ENCODE measurements around the gene LRPPRC.
"Not testable (repeated sequence)": the region's sequence is repeated elsewhere in the genome, so short reads cannot be mapped to it uniquely, and the experiment has no call there.

LRPPRC gene

DNA sequence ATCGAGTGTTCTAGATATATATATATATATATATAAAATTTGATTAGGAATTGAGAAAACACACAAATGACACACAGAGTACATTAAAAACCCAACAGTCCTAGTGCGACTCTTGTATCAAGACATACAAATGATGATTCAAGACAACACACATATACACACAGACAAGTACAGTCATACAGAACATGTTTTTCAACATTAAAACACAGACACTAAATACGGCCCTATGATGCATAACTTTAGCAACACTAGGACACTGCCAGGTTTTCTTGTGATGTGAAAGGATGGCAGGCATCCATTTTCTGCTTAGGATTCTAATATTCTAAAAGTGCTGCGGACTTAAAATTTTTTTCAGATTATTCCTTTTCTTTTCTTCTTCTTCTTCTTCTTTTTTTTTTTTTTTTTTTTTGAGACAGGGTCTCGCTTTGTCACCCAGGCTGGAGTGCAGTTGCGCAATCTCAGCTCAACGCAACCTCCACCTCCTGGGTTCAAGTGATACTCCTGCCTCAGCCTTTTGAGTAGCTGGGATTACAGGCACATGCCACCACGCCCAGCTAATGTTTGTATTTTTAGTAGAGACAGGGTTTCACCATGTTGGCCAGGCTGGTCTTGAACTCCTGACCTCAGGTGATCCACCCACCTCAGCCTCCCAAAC lies 84.5 kb downstream of the LRPPRC start:
- not testable (repeated sequence) for DNase-seq (ENCODE audit: extremely low read depth in 1 of 2, low read depth in 1 of 2)

DNA sequence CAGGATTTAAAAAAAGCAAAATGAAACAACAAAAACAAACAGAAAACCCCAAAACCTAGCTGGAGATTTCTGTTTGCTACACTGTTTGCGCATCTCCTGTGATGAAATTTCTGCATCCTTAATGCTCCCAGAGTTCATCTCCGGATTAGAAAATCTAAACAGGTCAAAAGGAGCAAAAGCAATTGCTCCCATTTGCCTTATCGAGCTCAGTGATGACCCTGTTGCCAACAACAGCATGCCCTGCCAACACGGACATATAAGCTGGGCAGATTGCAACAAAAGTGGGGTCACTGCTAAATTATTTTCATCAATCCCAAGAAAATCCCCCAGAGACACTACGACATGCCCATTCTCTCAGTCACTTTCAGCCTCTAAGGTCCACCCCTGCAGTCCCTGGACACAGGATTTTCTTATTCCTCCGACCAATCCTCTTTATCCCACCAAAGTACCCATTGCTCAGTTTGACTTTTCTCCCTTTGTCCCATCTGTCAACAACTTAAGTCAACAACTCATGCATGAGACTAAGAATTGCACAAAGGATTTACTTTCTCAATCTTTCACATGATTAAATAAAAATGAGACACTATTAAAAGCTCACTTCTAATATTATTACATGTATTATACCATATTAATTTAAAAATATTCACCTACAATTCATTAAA lies 89.2 kb downstream of the LRPPRC start:
- no peak for DNase-seq (ENCODE audit: extremely low read depth in 1 of 2, low read depth in 1 of 2)

DNA sequence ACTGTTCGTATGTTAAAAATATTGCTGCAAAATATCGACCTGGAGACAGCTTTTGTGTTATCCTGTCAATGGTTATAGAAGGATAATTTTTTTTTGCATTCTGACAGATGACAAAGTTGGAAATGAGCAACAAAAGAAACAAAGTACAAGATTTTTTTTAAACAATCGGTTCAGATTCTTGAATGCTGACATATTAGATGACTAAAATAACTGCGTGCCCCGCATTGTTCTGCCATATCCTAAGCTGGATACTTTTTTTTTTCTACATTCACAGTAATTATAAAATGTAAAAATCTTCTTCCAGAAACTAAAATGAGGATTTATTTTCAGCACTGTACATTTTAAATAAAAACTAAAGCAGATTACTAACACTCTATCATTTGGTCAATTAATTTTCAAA lies 89.9 kb downstream of the LRPPRC start:
- DNase-seq (ENCODE audit: extremely low read depth in 1 of 2, low read depth in 1 of 2): no peak

DNA sequence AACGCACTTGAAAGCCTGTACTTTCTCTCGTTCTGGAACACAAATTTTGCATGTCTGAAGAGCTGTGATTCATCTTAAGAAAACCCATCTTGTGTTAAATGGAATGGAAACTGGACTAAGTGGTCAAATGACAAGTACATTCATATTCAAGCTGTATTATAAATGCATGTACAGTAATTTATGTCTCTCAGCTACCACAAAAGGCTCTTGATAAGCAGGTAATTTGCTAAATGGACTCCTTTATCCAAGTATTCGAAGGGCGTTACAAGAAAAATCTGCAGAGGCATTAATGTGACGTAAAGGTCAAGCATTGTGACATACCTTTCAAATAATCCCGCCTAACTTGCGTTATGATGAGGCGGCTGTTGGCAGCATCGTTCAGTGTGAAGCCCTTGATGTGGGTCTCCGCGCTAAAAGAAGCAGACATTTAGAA lies 90.4 kb downstream of the LRPPRC start:
- DNase-seq (ENCODE audit: extremely low read depth in 1 of 2, low read depth in 1 of 2): no peak

DNA sequence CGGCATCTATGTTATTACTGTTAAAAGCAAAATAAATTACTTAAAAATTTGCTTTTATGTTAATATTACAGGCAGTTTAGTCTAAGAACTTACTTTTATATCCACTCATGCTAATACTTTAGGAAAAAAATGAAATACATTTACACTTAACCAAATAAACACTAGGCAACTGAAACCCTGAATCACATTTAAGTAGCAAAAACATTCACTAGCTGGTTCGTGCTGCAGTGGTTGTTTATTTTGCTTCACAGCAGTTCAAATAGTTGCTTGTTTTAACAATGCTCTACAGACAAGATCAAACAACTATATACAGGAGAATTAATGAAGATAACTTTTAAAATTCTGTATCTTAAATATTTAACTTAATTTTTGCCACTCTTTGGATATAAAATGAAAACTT lies 96.2 kb downstream of the LRPPRC start:
- DNase-seq (ENCODE audit: extremely low read depth in 1 of 2, low read depth in 1 of 2): no peak

DNA sequence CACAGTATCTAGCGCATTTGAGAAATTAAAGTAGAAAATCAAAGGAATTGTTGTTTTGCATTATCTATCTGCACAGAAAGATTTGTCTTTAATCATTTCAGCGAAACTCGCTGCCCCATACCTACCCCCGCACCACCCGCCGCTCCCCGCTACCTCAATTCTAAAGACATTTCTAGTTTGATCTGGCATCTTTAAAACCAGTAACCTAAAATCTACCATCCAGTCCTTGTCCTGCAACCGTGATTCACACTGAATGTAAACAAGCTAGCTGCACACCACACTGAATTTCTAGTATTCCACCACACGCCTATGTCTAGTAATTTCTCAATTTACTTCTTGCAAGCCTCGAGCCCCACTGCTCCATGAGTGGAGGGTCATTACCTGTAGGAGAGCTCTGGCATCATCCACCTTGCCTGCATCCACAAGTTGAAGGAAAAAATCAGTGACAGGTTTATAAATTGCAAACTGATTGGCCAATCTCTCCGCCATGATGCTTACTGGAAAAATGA lies 96.9 kb downstream of the LRPPRC start:
- DNase-seq (ENCODE audit: extremely low read depth in 1 of 2, low read depth in 1 of 2): no peak

DNA sequence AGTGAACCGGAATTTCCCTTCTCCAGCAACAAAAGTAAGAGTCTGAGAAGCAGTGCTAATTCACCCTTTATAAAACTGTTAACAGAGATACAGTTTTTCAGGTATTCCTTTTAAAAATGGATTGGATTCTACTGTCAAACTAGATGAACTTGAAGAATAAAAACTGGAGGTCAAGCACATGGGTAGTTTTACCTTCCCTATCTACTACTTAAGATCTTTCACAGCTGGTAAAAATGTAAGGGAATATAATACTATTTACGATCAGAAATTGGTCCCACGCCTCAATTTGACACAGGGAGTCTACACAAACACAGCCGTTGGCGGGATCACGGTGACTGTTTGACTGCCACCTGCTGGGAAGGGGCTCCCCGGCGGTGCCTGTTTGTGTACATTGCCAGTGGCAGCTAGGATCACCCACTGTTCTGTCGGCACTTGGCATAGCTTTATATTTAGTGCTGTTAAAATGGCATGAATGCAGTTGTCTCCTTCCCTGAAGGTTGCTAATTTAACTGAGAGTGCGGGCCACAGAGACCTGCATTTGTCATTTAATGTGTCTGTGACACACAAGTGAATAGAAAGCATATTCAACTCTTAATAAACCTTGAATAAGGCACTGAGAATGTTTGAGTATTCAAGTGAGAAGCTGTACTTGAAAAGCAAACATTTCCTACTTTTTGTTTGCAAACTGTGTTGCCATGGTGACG lies 97.5 kb downstream of the LRPPRC start:
- DNase-seq (ENCODE audit: extremely low read depth in 1 of 2, low read depth in 1 of 2): no peak

DNA sequence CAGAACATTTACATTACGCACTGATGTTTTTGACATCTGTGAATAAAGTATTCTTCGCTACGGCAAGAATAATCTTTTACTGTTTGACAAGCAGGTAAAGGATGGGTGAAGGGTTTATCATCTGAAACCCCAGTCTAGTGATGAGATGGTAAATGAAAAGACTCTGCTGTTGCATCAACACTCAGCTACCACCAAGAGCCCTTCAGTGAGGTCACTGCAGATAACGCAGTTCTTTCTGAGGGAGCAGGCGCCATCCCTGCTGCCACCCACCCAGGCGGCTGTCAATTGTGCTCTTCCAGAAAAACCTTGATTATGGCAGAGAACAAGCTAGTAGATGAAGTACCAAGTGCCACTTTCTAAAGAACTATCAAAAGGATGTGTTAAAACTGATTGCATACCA lies 98.3 kb downstream of the LRPPRC start:
- no peak for DNase-seq (ENCODE audit: extremely low read depth in 1 of 2, low read depth in 1 of 2)

DNA sequence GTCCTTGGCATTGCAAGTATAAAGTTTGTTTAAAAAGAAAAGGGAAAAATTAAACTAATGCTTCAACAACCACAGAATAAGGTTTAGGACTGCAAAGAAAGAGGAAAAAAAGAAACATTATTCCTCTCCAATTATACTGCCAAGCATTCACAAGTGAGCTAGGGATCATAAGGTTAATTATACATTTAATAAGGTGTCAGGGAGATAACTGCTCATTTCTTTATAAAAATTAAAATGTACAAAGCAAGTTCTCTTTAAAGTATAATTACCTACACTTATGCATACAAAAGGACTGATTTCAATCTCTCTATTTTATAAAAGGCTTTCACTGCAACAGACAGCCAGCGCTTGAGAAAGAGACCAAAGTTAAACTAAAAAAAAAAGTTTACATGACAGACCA lies 98.9 kb downstream of the LRPPRC start:
- no peak for DNase-seq (ENCODE audit: extremely low read depth in 1 of 2, low read depth in 1 of 2)

DNA sequence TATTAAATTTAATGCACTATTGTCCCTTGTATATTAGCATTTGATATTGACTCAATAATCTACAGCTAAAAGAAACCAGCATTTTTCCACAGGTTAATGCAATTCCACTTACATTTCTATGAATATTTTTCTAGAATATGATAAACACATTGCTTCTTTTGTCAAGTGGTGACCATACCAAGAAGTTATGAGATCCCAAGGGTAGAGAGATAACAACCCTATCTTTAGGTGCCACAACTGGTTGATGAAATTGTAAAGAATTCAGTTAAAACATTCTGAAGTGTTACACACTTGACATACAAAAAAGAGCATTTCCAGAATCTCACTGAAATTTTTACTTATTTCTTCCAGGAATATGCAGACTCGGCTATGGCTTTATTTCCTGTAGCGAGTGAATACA lies 101.0 kb downstream of the LRPPRC start:
- no peak for DNase-seq (ENCODE audit: extremely low read depth in 1 of 2, low read depth in 1 of 2)

DNA sequence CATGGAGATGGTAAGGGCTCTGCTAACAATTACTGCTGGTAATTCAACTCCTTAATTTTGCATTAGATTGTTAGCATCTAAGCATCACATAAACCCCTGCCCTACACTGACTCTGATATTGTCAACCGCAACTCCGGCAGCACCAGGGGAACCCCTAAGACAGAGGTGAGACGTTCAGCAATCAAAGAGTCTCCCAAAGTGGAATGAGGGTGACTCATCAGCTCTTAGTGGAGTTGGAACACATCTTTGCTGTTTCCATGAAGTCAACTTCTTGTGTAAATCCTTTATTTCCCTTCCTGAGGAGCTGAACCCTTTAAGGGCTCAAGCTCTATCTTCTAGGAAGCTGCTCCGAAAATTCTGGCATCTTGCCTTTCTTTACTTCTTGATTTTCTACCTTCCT lies 104.9 kb downstream of the LRPPRC start:
- no peak for DNase-seq (ENCODE audit: extremely low read depth in 1 of 2, low read depth in 1 of 2)

DNA sequence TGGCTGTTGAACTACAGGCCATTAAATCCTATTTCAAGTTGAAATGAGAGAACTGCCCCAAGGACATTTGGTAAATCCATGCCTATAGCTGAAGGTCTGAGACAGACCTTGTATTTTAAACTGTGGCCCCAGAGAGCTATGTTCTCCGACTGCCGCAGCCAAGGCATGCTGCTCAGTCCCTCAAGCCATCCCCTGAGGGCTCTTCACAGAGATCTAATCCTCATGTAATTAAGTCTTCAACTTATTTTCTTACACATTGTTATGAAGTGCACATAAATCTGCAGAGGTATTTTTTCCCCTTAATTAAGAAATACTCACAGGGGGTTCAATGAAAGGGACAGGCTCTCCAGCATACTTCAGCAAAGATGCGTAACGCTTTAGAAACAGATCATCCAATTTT lies 106.4 kb downstream of the LRPPRC start:
- no peak for DNase-seq (ENCODE audit: extremely low read depth in 1 of 2, low read depth in 1 of 2)

DNA sequence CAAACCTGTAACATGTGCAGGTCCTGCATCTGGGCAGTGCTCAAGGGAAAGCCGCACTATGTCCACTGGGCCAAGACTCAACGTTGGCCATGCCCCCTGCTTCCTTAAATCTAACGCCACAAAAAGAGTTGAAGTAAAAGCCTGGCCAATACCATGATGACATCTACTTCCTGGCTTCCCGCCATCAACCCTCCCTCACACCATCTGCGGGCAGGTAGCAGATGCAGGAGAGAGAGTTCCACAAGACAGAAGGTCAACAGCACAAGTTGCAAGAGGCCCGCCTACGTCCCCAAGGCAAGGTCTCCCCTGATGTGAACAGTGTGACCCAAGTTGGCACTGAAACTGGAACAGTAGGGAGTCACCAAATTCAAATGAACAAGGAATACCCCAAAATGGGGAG lies 108.6 kb downstream of the LRPPRC start:
- DNase-seq (ENCODE audit: extremely low read depth in 1 of 2, low read depth in 1 of 2): no peak

DNA sequence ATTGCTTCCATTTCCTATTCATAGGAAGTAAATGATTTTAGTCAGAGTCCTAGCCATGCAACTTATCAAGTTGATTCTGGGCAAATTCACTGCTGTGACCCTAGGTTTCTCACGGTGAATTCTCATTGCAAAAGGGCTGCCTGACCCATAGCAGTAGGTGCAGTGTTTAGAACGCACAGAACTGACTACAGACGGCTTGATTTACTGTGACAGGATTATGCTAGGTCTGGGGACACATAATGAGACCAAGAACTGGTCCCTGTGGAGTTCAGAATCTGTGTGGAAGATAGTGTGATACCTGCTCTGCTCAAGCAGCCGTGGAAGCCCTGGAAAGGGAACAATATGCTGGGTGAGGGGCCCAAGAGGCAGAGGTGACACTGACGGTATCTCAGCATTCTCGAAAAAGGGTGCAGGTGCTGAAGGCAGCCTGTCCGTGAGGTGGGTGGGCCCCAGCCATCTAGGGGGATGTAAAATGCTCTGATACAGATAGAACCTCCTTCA lies 110.6 kb downstream of the LRPPRC start:
- no peak for DNase-seq (ENCODE audit: extremely low read depth in 1 of 2, low read depth in 1 of 2)

DNA sequence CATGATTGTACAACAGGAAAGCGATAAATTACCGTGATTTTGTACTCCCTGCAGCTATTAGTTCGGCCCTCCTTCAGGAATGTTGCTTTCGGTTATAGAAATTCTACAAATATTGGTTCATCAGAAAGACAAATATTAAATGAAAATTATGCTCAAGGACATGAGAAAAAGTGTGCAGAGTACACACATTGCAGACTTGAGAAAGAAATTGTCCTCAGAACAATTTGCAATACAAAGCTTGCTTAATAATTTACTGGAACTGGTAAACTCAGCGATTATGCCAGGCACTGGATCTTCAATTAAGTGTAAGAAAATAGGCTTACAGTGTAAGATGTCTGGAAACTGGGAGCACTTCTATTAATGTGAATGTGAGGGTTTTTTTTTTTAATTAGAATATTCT lies 111.1 kb downstream of the LRPPRC start:
- no peak for DNase-seq (ENCODE audit: extremely low read depth in 1 of 2, low read depth in 1 of 2)

DNA sequence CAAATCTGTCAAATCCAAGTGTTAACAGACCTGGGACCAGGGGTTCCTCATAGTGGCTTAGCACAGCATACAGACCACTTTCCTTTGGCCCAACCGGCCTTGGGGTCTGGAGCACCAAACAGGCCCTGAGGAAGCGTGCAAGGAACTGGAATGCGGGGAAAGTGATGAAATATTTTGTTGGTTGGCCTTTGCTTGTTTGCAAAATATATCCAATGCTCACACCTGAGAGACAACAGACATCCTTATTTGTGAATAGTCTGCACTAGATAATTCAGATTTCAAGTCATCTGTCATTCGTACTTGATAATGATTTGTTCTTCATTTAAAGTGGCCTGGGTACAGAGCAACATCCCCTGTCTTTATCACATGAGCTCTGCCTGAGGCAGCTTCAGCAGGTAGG lies 113.5 kb downstream of the LRPPRC start:
- no peak for DNase-seq (ENCODE audit: extremely low read depth in 1 of 2, low read depth in 1 of 2)

DNA sequence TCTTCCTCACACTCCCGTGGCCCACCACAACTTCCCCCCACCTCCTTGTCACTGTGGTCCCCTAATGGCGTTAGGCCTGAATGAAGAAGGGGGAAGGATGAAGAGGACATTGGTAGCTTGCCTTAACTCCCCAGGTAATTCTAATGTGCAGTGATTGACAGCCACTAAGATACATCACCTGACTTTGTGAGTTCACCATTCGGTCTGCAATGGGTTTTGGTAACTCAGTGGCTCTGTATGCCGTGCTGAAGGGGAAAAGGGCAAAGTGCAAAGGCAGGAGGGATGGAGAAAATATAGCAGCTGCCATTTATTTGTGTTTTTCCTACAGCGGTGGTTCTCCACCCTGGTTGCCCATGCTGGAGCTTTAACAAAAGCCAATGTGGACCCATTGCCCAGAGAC lies 114.8 kb downstream of the LRPPRC start:
- no peak for DNase-seq (ENCODE audit: extremely low read depth in 1 of 2, low read depth in 1 of 2)

DNA sequence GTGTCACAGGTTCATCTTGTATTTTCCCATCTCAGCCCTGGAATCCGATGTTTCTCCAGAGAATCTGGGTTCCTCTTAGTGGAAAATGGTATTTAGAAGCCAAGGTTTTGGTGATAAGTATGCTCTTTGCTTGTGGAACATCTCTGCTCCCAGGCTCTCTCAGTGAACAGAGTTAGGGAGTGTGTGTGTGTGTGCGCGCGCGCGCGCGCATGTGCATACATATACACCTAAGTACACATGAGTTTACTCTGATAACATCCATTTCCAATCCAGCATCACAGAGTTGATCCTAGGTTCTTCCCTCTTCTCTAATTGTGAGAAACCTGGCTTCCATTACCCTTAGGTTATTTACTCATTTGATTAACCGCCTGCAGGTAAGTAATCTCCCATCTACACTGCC lies 115.3 kb downstream of the LRPPRC start:
- DNase-seq (ENCODE audit: extremely low read depth in 1 of 2, low read depth in 1 of 2): no peak

DNA sequence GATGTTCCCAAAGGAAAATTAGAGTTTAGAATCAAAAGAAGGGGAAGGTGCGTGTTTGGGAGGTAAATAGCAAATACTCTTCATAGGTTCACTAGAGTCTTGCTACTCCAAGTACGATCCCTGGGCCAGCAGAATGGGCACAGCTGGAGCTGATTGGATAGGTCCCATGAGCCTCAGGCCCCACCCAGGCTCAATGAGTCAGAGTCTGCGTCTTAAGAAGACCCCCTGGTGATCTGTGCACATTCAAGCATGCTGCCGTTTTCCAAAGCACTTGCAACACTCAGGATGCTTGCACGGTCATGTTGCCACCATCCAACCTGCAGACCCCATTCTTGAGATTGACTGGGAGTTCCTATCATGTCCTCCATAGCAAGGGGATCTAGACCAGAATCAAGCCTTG lies 116.5 kb downstream of the LRPPRC start:
- no peak for DNase-seq (ENCODE audit: extremely low read depth in 1 of 2, low read depth in 1 of 2)

DNA sequence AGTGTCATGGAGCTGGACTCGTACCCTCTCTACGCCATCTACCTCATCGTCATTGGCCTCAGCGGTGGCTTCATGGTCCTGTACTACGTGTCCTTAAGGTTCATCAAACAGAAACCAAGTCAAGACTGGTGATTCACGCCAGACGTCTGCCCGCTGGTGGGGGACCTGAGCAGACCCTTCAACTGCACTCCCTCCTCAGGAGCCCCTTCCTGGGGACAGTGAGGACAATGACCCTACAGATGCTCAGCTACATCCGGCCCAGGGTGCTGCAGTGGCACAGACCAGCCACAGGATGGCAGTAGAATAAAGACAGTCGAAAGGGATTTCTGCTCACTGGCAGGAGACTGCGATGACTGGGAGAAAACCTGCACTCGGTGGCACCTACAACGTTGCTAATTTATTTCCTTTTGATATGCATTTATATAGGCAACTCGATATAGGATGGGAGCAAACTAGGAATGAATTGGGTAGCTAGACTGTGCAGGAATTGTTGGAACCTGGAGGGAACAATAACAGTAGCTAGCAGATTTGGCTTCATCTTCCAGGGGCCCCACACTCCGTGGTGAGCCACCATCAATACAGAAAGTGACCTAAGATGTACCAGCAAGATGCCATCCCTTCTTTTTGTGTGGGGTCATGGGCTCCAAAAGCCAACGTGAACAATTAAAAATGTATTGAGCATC lies 117.9 kb downstream of the LRPPRC start:
- DNase-seq (ENCODE audit: extremely low read depth in 1 of 2, low read depth in 1 of 2): peak in 1 of 2 donors; percentile 37

DNA sequence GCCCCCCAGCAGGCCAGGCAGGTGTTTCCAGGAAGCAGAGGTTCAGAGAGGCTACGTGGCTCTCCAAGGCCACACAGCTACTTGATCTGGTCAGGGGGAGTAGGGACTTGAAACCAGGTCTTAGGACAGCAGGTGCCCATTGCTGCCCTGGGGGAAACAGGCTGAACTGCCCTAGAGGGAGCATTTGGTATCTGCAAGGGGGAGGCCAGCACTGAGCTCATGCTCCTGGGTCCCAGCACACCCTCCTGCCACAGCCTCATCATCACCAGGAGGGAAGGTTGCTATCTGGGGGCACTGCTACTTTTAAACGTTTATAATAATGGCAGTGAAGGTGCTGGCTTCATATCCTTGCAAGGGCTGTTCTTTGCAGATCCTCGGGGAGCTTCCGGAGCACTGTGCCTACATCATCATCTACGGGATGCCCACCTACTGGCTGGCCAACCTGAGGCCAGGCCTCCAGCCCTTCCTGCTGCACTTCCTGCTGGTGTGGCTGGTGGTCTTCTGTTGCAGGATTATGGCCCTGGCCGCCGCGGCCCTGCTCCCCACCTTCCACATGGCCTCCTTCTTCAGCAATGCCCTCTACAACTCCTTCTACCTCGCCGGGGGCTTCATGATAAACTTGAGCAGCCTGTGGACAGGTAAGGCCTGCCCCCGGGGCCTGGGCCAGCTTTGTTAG lies 120.9 kb downstream of the LRPPRC start:
- no peak for DNase-seq (ENCODE audit: extremely low read depth in 1 of 2, low read depth in 1 of 2)

Data from activated CD8-positive, alpha-beta memory T cell treated with anti-CD3 and anti-CD28 coated beads for 1 hour (primary cell).